DMS 273 (cell line): ENCODE data around the gene KLC4.
"Not testable (repeated sequence)": the region's sequence is repeated elsewhere in the genome, so short reads cannot be mapped to it uniquely, and the experiment has no call there.

Experiments used
- DNase-seq: peaks from one replicate; lab custom pipeline; 2025; ENCODE audit not compliant: unreplicated experiment; lab: John Stamatoyannopoulos, UW

Gene KLC4

GRCh38 chr6:43035495-43036194 lies 23.8 kb upstream of the KLC4 start:
- DNase-seq, result no peak

DNA sequence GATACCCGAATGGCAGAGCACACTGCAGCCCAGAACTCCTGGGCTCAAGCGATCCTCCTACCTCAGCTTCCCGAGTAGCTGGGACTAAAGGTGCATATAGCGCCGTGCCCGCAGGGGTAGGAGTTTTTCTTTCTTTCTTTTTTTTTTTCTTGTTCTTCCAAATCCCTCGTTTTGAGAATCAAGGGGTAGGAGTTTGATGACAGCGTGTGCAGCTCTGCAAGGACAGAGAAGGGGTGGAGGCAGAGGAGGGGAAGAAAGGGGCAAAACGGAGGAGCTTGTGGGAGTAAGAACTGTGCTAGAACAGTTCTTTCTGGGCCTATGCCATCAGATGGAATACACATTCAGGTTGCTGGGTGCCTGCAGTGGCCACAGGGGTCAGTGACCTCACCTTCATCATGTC lies 22.7 kb upstream of the KLC4 start:
- DNase-seq, result no peak

- DNase-seq, result no peak
These were observed 22.2 kb upstream of the KLC4 start for GRCh38 chr6:43037197-43037596.

DNA sequence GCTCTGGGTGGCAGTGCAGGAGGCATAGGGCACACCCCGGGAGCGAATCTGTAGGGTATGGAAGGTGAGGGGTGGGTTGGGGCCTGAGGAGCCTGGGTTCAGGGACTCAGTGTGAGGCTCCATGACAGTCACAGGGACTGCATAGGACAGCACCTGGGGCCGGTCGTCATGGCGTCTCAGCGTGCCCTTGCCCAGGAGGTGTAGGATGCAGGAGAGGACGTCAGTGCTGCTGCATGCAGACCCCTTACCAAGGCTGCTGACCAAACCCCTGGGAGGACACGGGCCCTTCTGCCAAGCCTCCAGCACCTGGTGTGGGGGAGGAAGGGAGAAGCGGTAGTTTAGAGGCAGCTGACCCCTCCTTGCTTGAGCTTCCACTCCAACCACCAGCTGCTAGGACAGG lies 21.7 kb upstream of the KLC4 start:
- no peak for DNase-seq

DNA sequence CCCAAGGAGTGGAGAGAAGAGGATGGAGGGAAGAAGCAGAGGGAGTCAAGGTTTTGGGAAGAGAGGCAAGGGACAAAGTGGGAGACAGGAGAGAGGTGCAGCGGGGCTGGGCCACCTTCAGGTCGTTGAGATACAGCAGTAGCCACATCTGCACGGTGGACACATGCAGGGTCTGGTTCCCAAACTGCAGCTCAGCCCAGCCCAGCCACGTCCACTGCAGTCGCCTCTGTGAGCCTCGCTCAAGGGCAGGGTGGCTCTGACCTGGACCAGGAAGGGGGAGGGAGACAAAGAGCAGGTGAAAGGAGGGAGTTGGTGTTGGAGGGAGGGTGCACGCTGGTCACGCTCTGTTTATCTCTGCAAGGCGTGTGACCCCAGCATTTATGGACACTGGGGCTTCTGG lies 20.7 kb upstream of the KLC4 start:
- no peak for DNase-seq

DNA sequence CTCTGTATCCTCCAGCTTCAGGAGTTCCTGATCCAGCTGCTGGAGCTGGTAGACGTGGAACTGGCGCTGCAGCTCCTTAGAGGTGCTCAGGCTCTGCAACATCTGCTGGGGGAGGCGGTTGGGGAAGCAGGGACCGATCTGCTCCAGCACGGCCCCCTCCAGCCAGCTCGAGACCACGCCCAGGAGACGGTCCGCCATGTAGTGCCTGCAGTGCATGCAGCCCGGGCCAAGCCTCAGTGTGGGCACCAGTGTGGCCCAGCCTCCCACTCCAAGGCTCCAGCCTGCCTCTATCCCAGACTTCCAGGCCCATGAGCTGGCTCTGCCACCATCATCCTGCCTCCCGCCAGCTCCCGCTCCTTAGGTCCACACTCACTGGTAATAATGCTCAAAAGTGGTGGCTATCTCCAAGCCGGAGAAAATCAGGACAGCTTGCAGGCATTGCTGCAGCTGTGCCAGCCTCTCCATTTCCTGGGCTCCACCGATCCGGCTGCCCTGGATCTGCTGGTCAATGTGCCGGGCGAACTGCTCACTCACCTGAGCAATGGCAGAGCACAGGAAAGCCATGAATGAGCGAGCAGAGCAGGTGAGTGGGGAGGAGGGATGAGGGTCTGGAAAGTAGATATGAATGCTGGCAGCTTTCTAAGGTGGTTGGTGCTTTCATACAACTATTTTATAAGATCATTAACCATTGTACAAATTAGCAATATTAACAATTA lies 18.7 kb upstream of the KLC4 start:
- DNase-seq, result no peak

DNA sequence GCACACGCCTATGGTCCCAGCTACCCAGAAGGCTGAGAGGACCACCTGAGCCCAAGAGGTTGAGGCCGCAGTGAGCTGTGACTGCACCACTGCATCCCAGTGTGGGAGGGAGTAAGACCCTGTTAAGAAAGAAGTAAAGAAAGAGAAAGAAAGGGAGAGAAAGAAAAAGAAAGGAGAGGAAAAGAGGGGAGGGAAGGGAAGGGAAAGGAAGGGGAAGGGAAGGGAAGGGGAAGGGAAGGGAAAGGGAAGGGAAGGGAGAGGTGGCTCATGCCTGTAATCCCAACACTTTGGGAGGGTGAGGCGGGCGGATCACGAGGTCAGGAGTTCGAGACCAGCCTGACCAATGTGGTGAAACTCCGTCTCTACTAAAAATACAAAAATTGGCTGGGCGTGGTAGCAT lies 18.0 kb upstream of the KLC4 start:
- not testable (repeated sequence) for DNase-seq

- no peak for DNase-seq
These were observed 16.1 kb upstream of the KLC4 start for GRCh38 chr6:43043310-43043709.

GRCh38 chr6:43045371-43045930 lies 14.0 kb upstream of the KLC4 start:
- no peak for DNase-seq

- DNase-seq, result no peak
These were observed 11.4 kb upstream of the KLC4 start for GRCh38 chr6:43047998-43048397.

GRCh38 chr6:43050981-43051380 lies 8.4 kb upstream of the KLC4 start:
- DNase-seq, result no peak

DNA sequence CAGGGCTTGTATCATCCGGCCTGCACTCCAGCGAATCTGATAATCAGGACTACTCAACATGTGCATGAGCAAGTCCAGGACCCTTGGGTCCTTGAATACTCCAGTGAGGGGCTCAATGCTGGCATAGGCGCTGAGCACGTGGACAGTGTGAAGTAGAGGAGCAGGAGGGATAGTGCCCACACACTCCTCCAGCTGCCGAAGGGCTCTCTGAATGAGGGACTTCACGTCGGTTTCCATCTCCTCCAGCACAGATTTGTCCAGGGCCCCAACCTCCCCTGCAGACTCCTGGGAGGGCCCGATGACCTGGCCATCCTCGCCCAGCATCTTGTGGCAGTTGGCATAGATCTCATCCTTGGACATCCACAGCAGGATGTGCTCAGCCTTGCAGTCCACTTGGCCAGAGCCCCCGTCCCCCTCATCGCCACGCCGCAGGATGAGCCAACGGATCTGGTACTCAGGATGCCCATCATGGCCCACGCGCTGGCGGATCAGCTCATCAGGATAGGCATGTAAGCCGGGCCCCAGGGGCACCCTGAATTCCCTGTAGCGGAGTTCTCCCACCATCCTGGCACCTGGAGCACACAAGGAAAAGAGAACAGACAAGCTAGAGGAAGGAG lies 7.1 kb upstream of the KLC4 start:
- no peak for DNase-seq

DNA sequence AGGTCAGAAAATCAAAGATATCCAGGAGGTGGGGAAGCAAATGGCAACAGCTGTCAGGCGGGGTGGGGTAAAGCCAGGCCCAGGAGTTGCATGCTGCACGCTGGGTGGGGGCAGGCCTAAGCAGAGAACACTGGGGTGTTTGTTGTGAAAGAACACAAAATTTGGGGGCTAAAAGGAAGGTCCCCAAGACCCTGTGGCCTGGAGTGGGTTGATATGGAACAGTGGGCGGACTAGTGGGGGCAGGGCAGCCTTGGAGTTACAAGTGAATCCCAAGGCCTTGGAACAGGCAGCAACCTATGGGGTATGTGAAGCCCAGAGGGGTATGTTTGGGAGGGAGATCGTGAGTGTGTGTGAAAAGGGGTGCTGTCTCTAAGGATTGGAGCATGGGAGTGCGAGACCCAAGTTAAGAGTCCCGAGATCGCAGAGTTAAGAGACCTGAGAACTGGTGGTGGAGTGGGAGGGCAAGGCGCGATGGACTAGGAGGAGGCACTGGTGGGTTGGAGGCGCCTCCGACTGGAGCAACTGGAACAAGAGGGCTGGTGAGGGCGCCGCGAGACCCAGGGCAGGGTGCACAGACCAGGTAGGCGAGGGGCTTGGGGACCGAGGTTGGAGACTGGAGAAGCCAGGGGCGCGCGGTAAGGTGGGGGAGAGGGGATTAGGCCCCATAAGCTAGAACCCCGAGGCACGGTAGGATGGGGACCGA lies 6.4 kb upstream of the KLC4 start:
- peak; percentile 59 for DNase-seq

DNA sequence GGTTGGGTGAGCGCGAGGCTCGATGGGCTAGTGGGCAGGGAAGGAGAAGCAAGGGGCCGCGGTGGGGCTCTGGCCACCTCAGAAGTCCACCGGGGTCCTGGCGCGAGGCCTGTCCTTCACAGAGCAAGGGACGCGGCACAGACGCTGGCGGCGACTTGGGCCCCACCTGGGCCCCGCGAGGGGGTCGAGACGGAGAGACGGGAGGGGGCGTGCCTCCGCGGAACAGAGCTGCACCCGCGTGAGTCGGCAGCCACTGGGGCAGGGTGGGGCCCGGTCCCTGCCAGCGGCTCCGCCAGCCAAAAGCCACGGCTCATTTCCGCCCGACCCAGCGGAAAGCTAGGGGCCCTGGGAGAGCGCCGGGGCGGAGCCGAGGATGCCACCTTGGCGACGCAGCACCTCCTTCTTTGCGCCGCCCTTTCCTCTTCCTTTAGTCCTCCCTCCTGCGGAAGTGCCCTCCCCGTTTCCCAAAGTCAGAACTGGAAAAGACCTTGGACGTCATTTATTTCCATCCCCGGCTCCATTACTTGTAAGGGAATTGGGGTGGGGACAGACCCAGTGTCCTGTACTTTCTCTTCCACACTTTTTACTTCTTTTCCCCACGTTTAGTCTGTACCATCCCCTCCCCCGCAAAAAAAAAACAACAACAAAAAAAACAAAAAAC lies 5.8 kb upstream of the KLC4 start, which contains the start of gene CUL7:
Gene CUL7 (minus strand): TSS at position 307 of the 661 bp plus-strand sequence. CDS start 1,063 bp downstream, outside the sequence.
- peak; percentile 99 for DNase-seq

GRCh38 chr6:43054206-43054943 lies 5.1 kb upstream of the KLC4 start:
- DNase-seq, result peak; percentile 35

DNA sequence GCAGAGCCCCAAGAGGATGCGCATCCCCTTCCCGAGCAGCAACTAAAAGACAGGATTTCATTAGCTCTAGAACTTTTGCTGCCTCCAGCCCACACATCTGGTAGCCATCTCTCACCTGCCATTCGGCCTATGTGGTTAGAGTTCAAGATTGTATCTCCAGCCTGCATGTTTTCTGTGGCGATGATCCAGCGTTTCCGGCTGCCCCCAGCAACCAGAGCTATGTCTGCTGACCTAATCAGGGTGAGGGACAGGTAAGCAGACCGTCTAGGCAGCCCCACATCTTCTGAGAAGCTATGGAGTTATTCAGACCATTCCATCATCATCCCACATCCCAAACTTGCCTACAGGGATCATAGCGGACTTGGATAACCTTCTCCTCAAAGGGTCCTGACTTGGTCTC lies 3.5 kb upstream of the KLC4 start:
- DNase-seq, result no peak

DNA sequence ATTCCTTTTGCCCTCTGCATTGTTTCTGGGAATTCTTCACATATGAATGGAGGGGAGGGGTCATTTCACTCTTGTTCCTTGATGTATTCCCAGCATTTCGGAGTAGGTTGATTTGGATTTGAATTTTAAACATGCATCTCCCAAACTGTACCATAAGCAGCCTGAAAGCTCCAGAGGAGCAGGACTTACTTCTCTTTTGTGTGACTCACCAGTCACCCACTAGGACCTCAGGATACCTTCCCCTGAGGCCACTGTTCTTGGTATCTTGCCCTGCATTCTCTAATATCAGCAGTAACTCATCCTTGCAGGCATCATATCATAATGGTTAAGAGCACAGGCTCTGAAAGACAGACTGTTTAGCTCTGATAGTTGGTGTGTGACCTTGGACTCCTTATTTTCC lies 900 bp upstream of the KLC4 start:
- no peak for DNase-seq

DNA sequence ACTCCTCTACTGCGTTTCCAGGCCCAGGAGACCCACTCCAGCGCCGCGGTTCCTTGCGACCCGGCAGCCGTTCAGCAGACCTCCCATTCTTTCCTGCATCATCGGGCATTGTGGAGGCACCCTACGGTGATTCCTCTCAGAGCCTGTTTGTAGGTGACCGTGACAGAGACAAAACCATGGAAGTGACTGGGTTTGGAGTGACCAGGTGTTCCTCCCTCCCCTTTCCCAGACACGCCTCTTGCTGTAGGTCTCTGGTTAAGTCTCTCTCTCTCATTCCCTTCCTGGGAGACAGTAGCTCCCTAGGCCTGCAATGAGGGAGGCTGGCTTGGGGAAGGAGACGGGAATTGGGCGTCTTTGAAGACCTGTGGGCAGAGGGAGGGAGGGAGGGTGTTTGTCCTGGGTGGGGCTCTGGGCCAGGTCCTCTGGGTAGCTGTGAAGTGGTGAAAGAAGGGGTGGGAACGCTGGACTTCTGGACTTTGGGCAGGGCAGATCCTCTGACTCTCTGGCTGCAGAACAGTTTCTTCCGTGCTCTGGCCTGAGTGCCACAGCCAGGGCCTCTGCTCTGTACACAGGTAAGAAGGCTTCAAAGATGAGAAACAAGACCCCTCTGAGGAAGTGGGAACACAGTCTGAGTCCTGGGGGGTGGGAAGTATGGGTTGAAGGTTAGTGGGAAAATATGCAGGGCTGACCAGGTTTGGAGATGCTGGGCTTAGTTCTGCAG lies 763 bp downstream of the KLC4 start:
- peak; percentile 58 for DNase-seq
